Stomach (tissue), 4 donors: ENCODE data around the gene DEPDC4.

Experiments used
- CTCF ChIP-seq, 7 experiments: fragments of 450-650 bp in 4 of 7; fragments of 200-600 bp in 3 of 7; sonication (generic) in 3 of 7; IDR thresholded peaks; one replicate each; pipeline ENCODE4 v1.5.1; 2016 to 2019; ENCODE audit warnings: antibody characterized with exemption in 7 of 7, control low read depth in 2 of 7, mild to moderate bottlenecking in 1 of 7
- EP300 ChIP-seq: sonication (generic); formaldehyde crosslinking; IDR thresholded peaks from one replicate; pipeline ENCODE4 v1.6.1; 2017; ENCODE audit warnings: antibody characterized with exemption
- POLR2A ChIP-seq, 4 donors: fragments of 450-650 bp; IDR thresholded peaks; one replicate each; pipeline ENCODE4 v1.6.1; 2016; ENCODE audit warnings: antibody characterized with exemption in 4 of 4, control low read depth in 2 of 4, mild to moderate bottlenecking in 1 of 4, moderate library complexity in 1 of 4
- POLR2AphosphoS5 ChIP-seq, 3 donors: sonication (generic); formaldehyde crosslinking; IDR thresholded peaks; one replicate each; pipeline ENCODE4 v1.6.1; 2016; ENCODE audit warnings: antibody characterized with exemption in 3 of 3

DNA sequence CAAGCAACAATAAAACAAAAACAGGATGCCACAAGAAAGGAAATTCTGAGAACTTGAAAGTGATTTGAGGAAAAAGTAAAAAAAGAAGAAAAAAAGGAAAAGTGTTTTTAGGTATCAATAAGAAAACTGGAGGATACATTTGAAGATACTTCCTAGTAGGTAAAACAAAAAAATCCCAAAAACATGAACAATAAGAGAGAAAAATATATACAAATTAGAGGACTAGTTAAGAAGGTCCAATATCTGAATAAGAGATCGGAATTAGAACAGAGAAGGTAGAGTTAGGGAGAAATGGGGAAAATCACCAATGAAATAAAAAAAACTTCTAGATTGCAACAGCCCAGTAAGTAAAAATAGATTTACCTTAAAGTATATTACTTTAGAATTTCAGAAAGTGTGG, 8.8 kb downstream of the DEPDC4 start:
- TF ChIP-seq CTCF (IDR thresholded peaks at IDR 0.05) (no peak), EP300 (no peak), POLR2AphosphoS5 (IDR thresholded peaks at IDR 0.05) (no peak), POLR2A (IDR thresholded peaks at IDR 0.05) (no peak)
